Neural crest cell (in vitro differentiated cells): ENCODE data around the gene HCFC1. TPM values are rescaled to one million over a fixed set of nuclear protein-coding genes. Genes with fewer than 3 reads are reported as not detected.

Experiments
- DNase-seq: peaks from one replicate; pipeline ENCODE4 v3.0.0; 2021; ENCODE audit warnings: low read depth, mixed read lengths, low spot score
- H3K27ac Mint-ChIP-seq: one replicate; pipeline ENCODE4 v1.8.0; 2021; ENCODE audit warnings: mild to moderate bottlenecking, mixed read lengths; ENCODE audit not compliant: unreplicated experiment
- H3K27me3 Mint-ChIP-seq: 2 replicates; pipeline ENCODE4 v1.8.0; 2021; ENCODE audit warnings: low read depth, mild to moderate bottlenecking, mixed read lengths
- H3K36me3 Mint-ChIP-seq: 2 replicates; pipeline ENCODE4 v1.8.0; 2021; ENCODE audit warnings: low read depth, mild to moderate bottlenecking, mixed read lengths
- H3K4me1 Mint-ChIP-seq: 2 replicates; pipeline ENCODE4 v1.8.0; 2021; ENCODE audit warnings: mixed read lengths
- H3K4me3 Mint-ChIP-seq: one replicate; pipeline ENCODE4 v1.8.0; 2021; ENCODE audit warnings: mild to moderate bottlenecking, mixed read lengths
- H3K9me3 Mint-ChIP-seq: 2 replicates; pipeline ENCODE4 v1.8.0; 2021; ENCODE audit warnings: mixed read lengths
- CTCF ChIP-seq: fragments of 200-600 bp; sonication (generic); conservative IDR thresholded peaks from 2 replicates; pipeline ENCODE4 v1.5.0; 2021; ENCODE audit warnings: antibody characterized with exemption, mild to moderate bottlenecking
- total RNA-seq: library from RNA; stranded (reverse); gene quantifications from 2 replicates; pipeline ENCODE4 v1.2.1, GENCODE V29; 2021

The HCFC1 gene
- total RNA-seq, 1 donor from 2014 or later, result 168 TPM

- DNase-seq, result no peak
- peaks cover 12% of the 10 kb centered on the region for H3K4me1 Mint-ChIP-seq
- no peaks in the 10 kb centered on the region for H3K27me3 Mint-ChIP-seq
- peaks cover 5% of the 10 kb centered on the region for H3K36me3 Mint-ChIP-seq
- peak within 1 kb of the TSS; percentile 89 for H3K4me3 Mint-ChIP-seq
- peak within 1 kb of the TSS; percentile 78 for H3K27ac Mint-ChIP-seq
- no peaks in the 10 kb centered on the region for H3K9me3 Mint-ChIP-seq
- no peak for TF ChIP-seq CTCF
These were observed 36.8 kb downstream of the HCFC1 start, which contains the start of gene NAA10 for GRCh38 chrX:153934762-153935325. Gene NAA10, minus strand, starts transcription at chrX:153935037. Its CDS starts 133 bp downstream, at chrX:153934904.

GRCh38 chrX:153934148-153934761 is 37.4 kb downstream of the HCFC1 start:
- peak overlapping the region; percentile 89 for H3K4me3 Mint-ChIP-seq
- DNase-seq, result no peak
- H3K36me3 Mint-ChIP-seq, result peaks cover 5% of the 10 kb centered on the region
- H3K9me3 Mint-ChIP-seq, result no peaks in the 10 kb centered on the region
- H3K27me3 Mint-ChIP-seq, result no peaks in the 10 kb centered on the region
- TF ChIP-seq CTCF, result no peak
- H3K27ac Mint-ChIP-seq, result peak overlapping the region; percentile 78
- H3K4me1 Mint-ChIP-seq, result peaks cover 13% of the 10 kb centered on the region

- no peak overlapping the region for H3K27ac Mint-ChIP-seq
- TF ChIP-seq CTCF, result no peak
- H3K4me1 Mint-ChIP-seq, result peaks cover 17% of the 10 kb centered on the region
- peaks cover 8% of the 10 kb centered on the region for H3K36me3 Mint-ChIP-seq
- DNase-seq, result no peak
- no peaks in the 10 kb centered on the region for H3K9me3 Mint-ChIP-seq
- no peaks in the 10 kb centered on the region for H3K27me3 Mint-ChIP-seq
- peak overlapping the region; percentile 89 for H3K4me3 Mint-ChIP-seq
These were observed 37.9 kb downstream of the HCFC1 start for GRCh38 chrX:153933748-153934147.

GRCh38 chrX:153932220-153932915 is 39.2 kb downstream of the HCFC1 start:
- no peak overlapping the region for H3K4me3 Mint-ChIP-seq
- H3K36me3 Mint-ChIP-seq, result peaks cover 10% of the 10 kb centered on the region
- peaks cover 20% of the 10 kb centered on the region for H3K4me1 Mint-ChIP-seq
- H3K27me3 Mint-ChIP-seq, result no peaks in the 10 kb centered on the region
- no peak for DNase-seq
- H3K27ac Mint-ChIP-seq, result no peak overlapping the region
- TF ChIP-seq CTCF, result no peak
- no peaks in the 10 kb centered on the region for H3K9me3 Mint-ChIP-seq

- H3K27me3 Mint-ChIP-seq, result no peaks in the 10 kb centered on the region
- H3K36me3 Mint-ChIP-seq, result peaks cover 10% of the 10 kb centered on the region
- H3K27ac Mint-ChIP-seq, result no peak overlapping the region
- H3K4me3 Mint-ChIP-seq, result peak overlapping the region; percentile 47
- no peak for DNase-seq
- TF ChIP-seq CTCF, result no peak
- H3K4me1 Mint-ChIP-seq, result peaks cover 27% of the 10 kb centered on the region
- no peaks in the 10 kb centered on the region for H3K9me3 Mint-ChIP-seq
These were observed 39.9 kb downstream of the HCFC1 start for GRCh38 chrX:153931748-153932147.
